ENCODE results near the gene WHAMM. TPM values are rescaled to one million over a fixed set of nuclear protein-coding genes. Genes with fewer than 3 reads are reported as not detected.
A peak's percentile ranks its signal among the peaks of the same experiment; 100 is the strongest.

WHAMM gene
- total RNA-seq, 2 experiments from 2014 or later = 8.6 to 13.6 TPM

GRCh38 chr15:82849556-82850512 is 40.4 kb downstream of the WHAMM start:
- H3K4me3 ChIP-seq (ENCODE audit: low read depth, low read length, poor library complexity, severe bottlenecking) = no peak overlapping the region
- ChIA-PET CTCF (ENCODE audit: unreplicated experiment) (interaction anchor here (1.9 kb wide), 1 partner anchor 150 kb away, joined by 5 read pairs; no protein-coding TSS in a partner anchor), POLR2A (interaction anchor here (0.6 to 1.1 kb wide), 3 partner anchors 44 to 78 kb away, joined by 3 read pairs; partner anchors contain the start of gene FSD2)
- peak overlapping the region; percentile 31; the same call in 1 of the 2 replicates for H3K4me2 ChIP-seq (ENCODE audit: low read length)
- peak; percentile 82 for DNase-seq (ENCODE audit: low spot score)
- H2AFZ ChIP-seq (ENCODE audit: low read length) = peak overlapping the region; percentile 94
- no peaks in the 10 kb centered on the region for H4K20me1 ChIP-seq (ENCODE audit: insufficient read depth, low read length)
- no TSS peak for BruUV-seq (replicated peaks)
- H3K9me2 ChIP-seq (ENCODE audit: insufficient read depth, low read length) = no peaks in the 10 kb centered on the region
- H3K36me3 ChIP-seq (ENCODE audit: insufficient read depth, low read length) = no peaks in the 10 kb centered on the region
- intact Hi-C loops (cut with micrococcal nuclease; ENCODE audit: unreplicated experiment) = loop anchor here (1.0 to 10.0 kb wide), 5 partner anchors 137 to 532 kb away; partner anchors contain the start of genes HDGFL3, RAMAC and RPS17
- H3K9me3 ChIP-seq (ENCODE audit: low read length) = no peaks in the 10 kb centered on the region
- no peaks in the 10 kb centered on the region for H3K79me2 ChIP-seq (ENCODE audit: insufficient read depth, low read depth, low read length)
- TF ChIP-seq CTCF (conservative IDR thresholded peaks at IDR 0.05; ENCODE audit: low read length) = peak; percentile 87
- no peak for TF ChIP-seq EZH2phosphoT487 (IDR thresholded peaks at IDR 0.05; ENCODE audit: borderline replicate concordance, low read depth, low read length)
- peaks cover 19% of the 10 kb centered on the region for H3K4me1 ChIP-seq (ENCODE audit: insufficient read depth, low read length, poor library complexity, severe bottlenecking)
- H3K27ac ChIP-seq (ENCODE audit: low read depth, low read length, poor library complexity, severe bottlenecking) = no peak overlapping the region

- Histone ChIP-seq H3K4me3 (ENCODE audit: low read depth, low read length, poor library complexity, severe bottlenecking) (no peak overlapping the region), H4K20me1 (ENCODE audit: insufficient read depth, low read length) (no peaks in the 10 kb centered on the region), H3K4me1 (ENCODE audit: insufficient read depth, low read length, poor library complexity, severe bottlenecking) (peaks cover 14% of the 10 kb centered on the region), H3K9me3 (ENCODE audit: low read length) (no peaks in the 10 kb centered on the region), H3K79me2 (ENCODE audit: insufficient read depth, low read depth, low read length) (no peaks in the 10 kb centered on the region), H3K4me2 (ENCODE audit: low read length) (no peak overlapping the region), H3K9me2 (ENCODE audit: insufficient read depth, low read length) (no peaks in the 10 kb centered on the region), H3K36me3 (ENCODE audit: insufficient read depth, low read length) (no peaks in the 10 kb centered on the region), H2AFZ (ENCODE audit: low read length) (no peak overlapping the region), H3K27ac (ENCODE audit: low read depth, low read length, poor library complexity, severe bottlenecking) (no peak overlapping the region)
- ChIA-PET CTCF (ENCODE audit: unreplicated experiment) (no interaction called here), POLR2A (interaction anchor here (0.7 kb wide), 1 partner anchor 79 kb away, joined by 3 read pairs; no protein-coding TSS in a partner anchor)
- BruUV-seq (replicated peaks) = no TSS peak
- no peak for DNase-seq (ENCODE audit: low spot score)
- intact Hi-C loops (cut with micrococcal nuclease; ENCODE audit: unreplicated experiment) = no loop called here
- no peak for TF ChIP-seq CTCF (conservative IDR thresholded peaks at IDR 0.05; ENCODE audit: low read length)
- no peak for TF ChIP-seq EZH2phosphoT487 (IDR thresholded peaks at IDR 0.05; ENCODE audit: borderline replicate concordance, low read depth, low read length)
Measured at GRCh38 chr15:82850731-82851130, 41.3 kb downstream of the WHAMM start.
